Transverse colon (tissue), 4 donors: ENCODE data around the gene ULK4. TPM values are rescaled to one million over a fixed set of nuclear protein-coding genes. Genes with fewer than 3 reads are reported as not detected.

Source experiments
- DNase-seq: peaks from one replicate; pipeline ENCODE4 v3.0.0-alpha.2; 2019
- H3K27ac ChIP-seq, 4 donors: fragments of 200-600 bp; sonication (generic); 2 replicates each; pipeline ENCODE4 v1.5.1; 2016 to 2018; ENCODE audit warnings: inconsistent platforms in 4 of 4
- H3K27me3 ChIP-seq: fragments of 200-600 bp; sonication (generic); 2 replicates; pipeline ENCODE4 v1.5.1; 2017; ENCODE audit warnings: inconsistent platforms
- H3K36me3 ChIP-seq, 4 donors: fragments of 200-600 bp; sonication (generic); 2 replicates each; pipeline ENCODE4 v1.5.1; 2017 to 2019; ENCODE audit warnings: inconsistent platforms in 4 of 4
- H3K4me1 ChIP-seq, 4 donors: fragments of 200-600 bp; sonication (generic); 2 replicates each; pipeline ENCODE4 v1.5.1; 2017 to 2020; ENCODE audit warnings: inconsistent platforms in 4 of 4
- H3K4me3 ChIP-seq, 4 donors: fragments of 200-600 bp; sonication (generic); 1 replicate in 1 of 4; 2 replicates in 3 of 4; pipeline versions ENCODE4 v1.5.1 to v1.6.1; 2017 to 2019; ENCODE audit warnings: inconsistent platforms in 4 of 4
- H3K9me3 ChIP-seq, 2 donors: fragments of 200-600 bp; sonication (generic); 2 replicates each; pipeline ENCODE4 v1.5.1; 2017 to 2019; ENCODE audit warnings: inconsistent platforms in 2 of 2
- EP300 ChIP-seq: sonication (generic); formaldehyde crosslinking; IDR thresholded peaks from one replicate; pipeline ENCODE4 v1.6.1; 2017; ENCODE audit warnings: antibody characterized with exemption, low read depth
- POLR2A ChIP-seq: fragments of 450-650 bp; IDR thresholded peaks from one replicate; pipeline ENCODE4 v1.6.1; 2016; ENCODE audit warnings: antibody characterized with exemption, mild to moderate bottlenecking, moderate library complexity
- POLR2AphosphoS5 ChIP-seq, 3 donors: sonication (generic); formaldehyde crosslinking; IDR thresholded peaks; one replicate each; pipeline ENCODE4 v1.6.1; 2016; ENCODE audit warnings: antibody characterized with exemption in 3 of 3
- whole genome bisulfite sequencing, 2 donors: methylation state at CpG; one replicate each; pipeline ENCODE4 v1.1.5; 2018; ENCODE audit warnings: low coverage in 1 of 2; 5-methylcytosine and 5-hydroxymethylcytosine counted together
- in situ Hi-C, 4 donors: fragments of 200-750 bp; cut with MboI; loops; one replicate each; pipeline versions ENCODE4 v1.15.0 to v1.15.1; 2017; ENCODE audit warnings: low sequenced_read_pairs in 3 of 4, low pct_ligation_motif_present in 1 of 4, low pct_unique_long_range_greater_than_20kb in 1 of 4
- intact Hi-C: fragments of 100-400 bp; cut with DNase I; formaldehyde crosslinking; loops from one replicate; pipeline ENCODE4 v1.15.1; 2023; ENCODE audit warnings: low total_unique reads
- total RNA-seq, 4 donors: library from RNA; depleted of rRNA; stranded (reverse); fragments of >200 nt; gene quantifications; one replicate each; pipeline ENCODE4 v1.1.0, GENCODE V29; 2016
- TF ChIP-seq, protein P1 (sequence below), 5 experiments: fragments of 200-600 bp in 3 of 5; fragments of 450-650 bp in 2 of 5; sonication (generic) in 3 of 5; IDR thresholded peaks; 1 replicate in 2 of 5; 2 replicates in 3 of 5; pipeline ENCODE4 v1.5.1; 2016 to 2017; ENCODE audit warnings: antibody characterized with exemption in 5 of 5, inconsistent platforms in 3 of 5, mild to moderate bottlenecking in 2 of 5, moderate library complexity in 1 of 5

The ULK4 gene
- total RNA-seq, 4 donors from 2014 or later: 4.1 to 19.2 (median 11.7) TPM

GRCh38 chr3:41249318-41249717, 712.6 kb downstream of the ULK4 start:
- no peak for DNase-seq
- no peak overlapping the region for H3K27ac ChIP-seq
- in situ Hi-C loops (no loop called here), intact Hi-C loops (no loop called here)
- H3K36me3 ChIP-seq: no peaks in the 10 kb centered on the region
- no peaks in the 10 kb centered on the region for H3K27me3 ChIP-seq
- WGBS, 2 donors: 100% methylated on average over 3 of the region's 3 CpGs; no CpG with 5 or more reads in 1 of the 2 donors
- H3K9me3 ChIP-seq: no peaks in the 10 kb centered on the region
- no peak overlapping the region for H3K4me3 ChIP-seq
- TF ChIP-seq EP300: no peak
- no peak for TF ChIP-seq POLR2AphosphoS5 (IDR thresholded peaks at IDR 0.05)
- TF ChIP-seq, protein P1, sequence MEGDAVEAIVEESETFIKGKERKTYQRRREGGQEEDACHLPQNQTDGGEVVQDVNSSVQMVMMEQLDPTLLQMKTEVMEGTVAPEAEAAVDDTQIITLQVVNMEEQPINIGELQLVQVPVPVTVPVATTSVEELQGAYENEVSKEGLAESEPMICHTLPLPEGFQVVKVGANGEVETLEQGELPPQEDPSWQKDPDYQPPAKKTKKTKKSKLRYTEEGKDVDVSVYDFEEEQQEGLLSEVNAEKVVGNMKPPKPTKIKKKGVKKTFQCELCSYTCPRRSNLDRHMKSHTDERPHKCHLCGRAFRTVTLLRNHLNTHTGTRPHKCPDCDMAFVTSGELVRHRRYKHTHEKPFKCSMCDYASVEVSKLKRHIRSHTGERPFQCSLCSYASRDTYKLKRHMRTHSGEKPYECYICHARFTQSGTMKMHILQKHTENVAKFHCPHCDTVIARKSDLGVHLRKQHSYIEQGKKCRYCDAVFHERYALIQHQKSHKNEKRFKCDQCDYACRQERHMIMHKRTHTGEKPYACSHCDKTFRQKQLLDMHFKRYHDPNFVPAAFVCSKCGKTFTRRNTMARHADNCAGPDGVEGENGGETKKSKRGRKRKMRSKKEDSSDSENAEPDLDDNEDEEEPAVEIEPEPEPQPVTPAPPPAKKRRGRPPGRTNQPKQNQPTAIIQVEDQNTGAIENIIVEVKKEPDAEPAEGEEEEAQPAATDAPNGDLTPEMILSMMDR (IDR thresholded peaks at IDR 0.05): no peak
- no peak for TF ChIP-seq POLR2A
- no peaks in the 10 kb centered on the region for H3K4me1 ChIP-seq

DNA sequence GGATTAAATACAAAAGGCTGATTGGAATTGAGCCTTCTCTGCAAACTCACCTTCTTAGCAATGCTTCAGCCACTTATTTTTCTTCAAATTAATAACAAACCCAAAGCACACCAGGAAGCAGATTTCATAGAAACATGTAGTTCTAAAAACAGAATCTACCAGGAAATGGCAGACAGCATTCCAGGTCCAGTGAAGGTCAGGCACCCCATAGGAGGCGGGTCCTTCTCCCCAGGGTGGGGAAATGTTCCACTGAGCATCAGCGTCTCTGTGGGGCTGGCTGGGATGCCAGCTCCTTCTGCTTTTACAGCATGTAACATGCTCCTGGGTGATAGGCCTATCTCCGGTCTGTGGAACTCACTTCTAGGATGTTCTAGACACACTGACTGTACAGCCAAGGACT, 713.4 kb downstream of the ULK4 start:
- H3K4me3 ChIP-seq: no peak overlapping the region
- H3K27ac ChIP-seq: no peak overlapping the region
- TF ChIP-seq POLR2A (no peak), POLR2AphosphoS5 (IDR thresholded peaks at IDR 0.05) (no peak), EP300 (no peak)
- TF ChIP-seq, protein P1 (IDR thresholded peaks at IDR 0.05): no peak
- H3K27me3 ChIP-seq: no peaks in the 10 kb centered on the region
- no peaks in the 10 kb centered on the region for H3K36me3 ChIP-seq
- no peaks in the 10 kb centered on the region for H3K4me1 ChIP-seq
- intact Hi-C loops: no loop called here
- 76% methylated on average over 3 of the region's 3 CpGs; no CpG with 5 or more reads in 1 of the 2 donors for WGBS, 2 donors
- no peak for DNase-seq
- in situ Hi-C loops: no loop called here
- H3K9me3 ChIP-seq: no peaks in the 10 kb centered on the region

DNA sequence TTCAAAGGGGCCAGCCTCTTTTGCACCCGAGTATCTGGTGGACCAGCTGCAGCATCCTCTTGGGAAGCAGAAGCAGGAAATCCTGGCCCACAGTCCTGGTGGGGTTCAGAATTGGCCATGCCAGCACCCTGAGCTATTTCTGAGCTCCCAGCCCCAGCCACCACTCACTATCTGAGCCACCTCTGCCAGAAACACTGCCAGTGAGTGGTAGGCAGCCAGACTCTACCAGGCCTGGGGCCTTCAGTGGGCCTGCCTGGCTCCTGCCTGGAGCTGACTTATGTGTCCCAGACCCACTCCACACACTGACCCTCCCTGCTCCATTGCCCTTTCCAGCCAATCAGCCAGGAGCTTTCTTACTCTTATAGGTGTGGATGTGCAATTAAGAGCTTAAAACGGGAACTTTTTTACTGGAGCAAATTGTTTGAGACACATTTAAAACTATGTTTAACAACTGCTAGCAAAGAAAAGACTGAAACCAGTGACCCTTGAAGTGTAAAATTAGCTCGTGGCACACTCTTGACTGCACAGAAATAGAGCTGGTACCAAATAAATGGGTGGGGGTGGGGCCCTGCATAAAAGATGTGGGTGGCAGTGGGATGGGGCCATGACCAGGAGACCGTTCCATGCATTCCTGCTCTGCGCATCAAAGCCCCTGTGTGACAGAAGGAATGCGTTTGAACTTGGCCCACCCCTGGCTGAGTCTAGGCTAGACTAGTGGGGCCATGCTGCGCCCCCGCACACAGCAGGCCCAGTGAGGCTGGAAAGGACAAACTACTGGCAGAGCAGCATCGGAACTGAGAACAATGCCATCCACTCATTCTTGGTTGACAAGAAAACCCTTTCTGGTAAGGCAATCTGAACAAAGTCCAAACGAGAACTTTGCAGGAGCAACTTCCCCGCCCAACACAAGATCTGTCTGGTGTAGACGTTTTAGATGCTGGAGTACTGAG, 714.6 kb downstream of the ULK4 start:
- H3K4me3 ChIP-seq: no peak overlapping the region
- no peaks in the 10 kb centered on the region for H3K27me3 ChIP-seq
- no peak overlapping the region for H3K27ac ChIP-seq
- no peak for DNase-seq
- H3K36me3 ChIP-seq: peaks cover 0 to under 1% (median 0%) of the 10 kb centered on the region in 4 donors
- intact Hi-C loops (no loop called here), in situ Hi-C loops (no loop called here)
- no peaks in the 10 kb centered on the region for H3K9me3 ChIP-seq
- H3K4me1 ChIP-seq: no peaks in the 10 kb centered on the region
- TF ChIP-seq POLR2A: no peak
- TF ChIP-seq POLR2AphosphoS5 (IDR thresholded peaks at IDR 0.05): no peak
- TF ChIP-seq, protein P1 (IDR thresholded peaks at IDR 0.05): no peak
- no peak for TF ChIP-seq EP300
- WGBS, 2 donors: 62 to 77% methylated on average over 2 to 12 of the region's 12 CpGs

DNA sequence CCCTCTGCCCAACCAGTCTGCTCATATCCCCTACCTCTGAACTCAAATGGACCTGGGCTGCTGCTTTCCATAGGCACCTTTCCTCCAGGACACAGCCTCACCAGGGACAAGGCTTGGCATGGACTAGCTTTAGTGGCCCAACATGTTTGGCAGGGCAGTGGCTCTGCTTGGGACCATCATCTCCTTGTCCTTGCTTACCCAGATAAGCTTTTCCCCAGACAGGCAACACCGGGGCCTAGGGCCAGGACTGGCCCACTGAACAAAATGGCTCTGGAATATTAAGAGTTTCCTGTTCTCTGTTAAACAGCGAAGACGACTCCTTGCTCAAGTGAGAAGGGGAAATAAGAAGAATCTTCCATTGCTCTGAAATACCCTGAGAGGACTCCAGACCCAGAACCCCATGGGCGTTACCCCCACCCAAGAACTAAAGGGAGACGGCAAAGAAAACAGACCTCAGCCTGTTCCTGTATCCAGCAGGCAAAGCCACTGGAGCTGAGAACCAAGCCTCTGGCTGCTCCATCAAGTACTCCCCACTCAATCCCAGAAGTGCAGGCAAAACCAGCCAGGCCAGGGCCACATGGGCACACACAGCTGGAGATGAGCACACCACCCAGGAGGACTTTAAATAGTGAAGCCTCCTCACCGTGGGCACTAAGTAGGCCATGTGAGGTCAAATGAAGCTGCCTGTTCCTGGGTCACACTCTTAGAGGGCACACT, 717.1 kb downstream of the ULK4 start:
- H3K27me3 ChIP-seq: no peaks in the 10 kb centered on the region
- TF ChIP-seq, protein P1 (IDR thresholded peaks at IDR 0.05): no peak
- no peak for TF ChIP-seq POLR2A
- TF ChIP-seq POLR2AphosphoS5 (IDR thresholded peaks at IDR 0.05): no peak
- no peak for TF ChIP-seq EP300
- WGBS, 2 donors: 77% methylated on average over 6 of the region's 6 CpGs; no CpG with 5 or more reads in 1 of the 2 donors
- peaks cover 0 to 18% (median 5%) of the 10 kb centered on the region in 4 donors for H3K36me3 ChIP-seq
- no peaks in the 10 kb centered on the region for H3K9me3 ChIP-seq
- intact Hi-C loops: no loop called here
- no peaks in the 10 kb centered on the region for H3K4me1 ChIP-seq
- no peak overlapping the region for H3K4me3 ChIP-seq
- H3K27ac ChIP-seq: no peak overlapping the region
- in situ Hi-C loops: no loop called here
- DNase-seq: no peak
